NCI-H2227 (cell line): ENCODE measurements around the gene COL4A6.

Source experiments
- DNase-seq: peaks from one replicate; lab custom pipeline; 2025; ENCODE audit not compliant: unreplicated experiment; lab: John Stamatoyannopoulos, UW

The COL4A6 gene

GRCh38 chrX:108163333-108164082 is 274.7 kb downstream of the COL4A6 start:
- no peak for DNase-seq

- no peak for DNase-seq
Measured at GRCh38 chrX:108162265-108162664, 276.0 kb downstream of the COL4A6 start.

- DNase-seq: no peak
Measured at GRCh38 chrX:108160309-108160708, 277.9 kb downstream of the COL4A6 start.

- no peak for DNase-seq
Measured at GRCh38 chrX:108159028-108159670, 279.1 kb downstream of the COL4A6 start.

GRCh38 chrX:108157628-108158027 is 280.6 kb downstream of the COL4A6 start:
- no peak for DNase-seq

- DNase-seq: no peak
Measured at GRCh38 chrX:108156934-108157466, 281.2 kb downstream of the COL4A6 start.

- DNase-seq: no peak
Measured at GRCh38 chrX:108156082-108156481, 282.1 kb downstream of the COL4A6 start.

- no peak for DNase-seq
Measured at GRCh38 chrX:108148524-108148923, 289.7 kb downstream of the COL4A6 start.

GRCh38 chrX:108138814-108139702 is 299.2 kb downstream of the COL4A6 start:
- DNase-seq: no peak

GRCh38 chrX:108134724-108135123 is 303.5 kb downstream of the COL4A6 start:
- DNase-seq: no peak

GRCh38 chrX:108132876-108133275 is 305.3 kb downstream of the COL4A6 start:
- no peak for DNase-seq

- DNase-seq: no peak
Measured at GRCh38 chrX:108132034-108132433, 306.2 kb downstream of the COL4A6 start.

- DNase-seq: no peak
Measured at GRCh38 chrX:108131471-108131870, 306.8 kb downstream of the COL4A6 start.

GRCh38 chrX:108130889-108131288 is 307.3 kb downstream of the COL4A6 start:
- DNase-seq: no peak

- DNase-seq: no peak
Measured at GRCh38 chrX:108127152-108127551, 311.1 kb downstream of the COL4A6 start.

- no peak for DNase-seq
Measured at GRCh38 chrX:108126661-108127060, 311.6 kb downstream of the COL4A6 start.

GRCh38 chrX:108123591-108124366 is 314.4 kb downstream of the COL4A6 start:
- DNase-seq: no peak

GRCh38 chrX:108122748-108123147 is 315.5 kb downstream of the COL4A6 start:
- DNase-seq: no peak

GRCh38 chrX:108121291-108121690 is 316.9 kb downstream of the COL4A6 start:
- no peak for DNase-seq

GRCh38 chrX:108117988-108118387 is 320.2 kb downstream of the COL4A6 start:
- DNase-seq: no peak

GRCh38 chrX:108114541-108114940 is 323.7 kb downstream of the COL4A6 start:
- DNase-seq: no peak
